ENCODE data around the gene SIGLECL1.

The SIGLECL1 gene

GRCh38 chr19:51250786-51251467, at the start of gene SIGLECL1:
Gene SIGLECL1 (plus strand): TSS chr19:51251080. CDS start chr19:51264073, 12,993 bp downstream.
- no peaks in the 10 kb centered on the region for H3F3A ChIP-seq (ENCODE audit: control insufficient read depth, insufficient read depth)
- H3K27me3 ChIP-seq (ENCODE audit: control insufficient read depth, low read length), result no peaks in the 10 kb centered on the region
- H3K4me2 ChIP-seq (ENCODE audit: low read length), result no peak within 1 kb of the TSS
- no peaks in the 10 kb centered on the region for H3K9me2 ChIP-seq (replicated peaks; ENCODE audit: control insufficient read depth, low read length)
- H3K4me3 ChIP-seq (ENCODE audit: low read length), result no peak within 1 kb of the TSS
- peaks cover 7% of the 10 kb centered on the region for H3K4me1 ChIP-seq (ENCODE audit: control insufficient read depth, low read length)
- peaks cover 7% of the 10 kb centered on the region; the same call in 1 of the 2 replicates for H3K9me3 ChIP-seq (ENCODE audit: control insufficient read depth, insufficient read depth, low read length)
- H3K27ac ChIP-seq (ENCODE audit: low read depth, low read length), result no peak within 1 kb of the TSS
- TF ChIP-seq CTCF (IDR thresholded peaks at IDR 0.05; ENCODE audit: low read depth, low read length, poor library complexity, severe bottlenecking), result no peak
- no peak for TF ChIP-seq EZH2phosphoT487 (IDR thresholded peaks at IDR 0.05; ENCODE audit: borderline replicate concordance, low read length)
- H4K20me1 ChIP-seq (ENCODE audit: control insufficient read depth, insufficient read depth, low read depth, low read length), result no peaks in the 10 kb centered on the region
- H3K79me2 ChIP-seq (ENCODE audit: control insufficient read depth, low read length), result no peaks in the 10 kb centered on the region
- H3K36me3 ChIP-seq (ENCODE audit: control insufficient read depth, low read length), result no peaks in the 10 kb centered on the region

GRCh38 chr19:51201712-51202111, 49.2 kb upstream of the SIGLECL1 start:
- Histone ChIP-seq H3F3A (ENCODE audit: control insufficient read depth, insufficient read depth) (no peaks in the 10 kb centered on the region), H3K79me2 (ENCODE audit: control insufficient read depth, low read length) (no peaks in the 10 kb centered on the region), H3K9me2 (replicated peaks; ENCODE audit: control insufficient read depth, low read length) (no peaks in the 10 kb centered on the region), H3K4me3 (ENCODE audit: low read length) (no peak overlapping the region), H4K20me1 (ENCODE audit: control insufficient read depth, insufficient read depth, low read depth, low read length) (no peaks in the 10 kb centered on the region), H3K4me1 (ENCODE audit: control insufficient read depth, low read length) (peaks cover 7% of the 10 kb centered on the region; the same call in 1 of the 2 replicates), H3K36me3 (ENCODE audit: control insufficient read depth, low read length) (no peaks in the 10 kb centered on the region), H3K27me3 (ENCODE audit: control insufficient read depth, low read length) (peaks cover 3% of the 10 kb centered on the region), H3K9me3 (ENCODE audit: control insufficient read depth, insufficient read depth, low read length) (no peaks in the 10 kb centered on the region), H3K4me2 (ENCODE audit: low read length) (no peak overlapping the region), H3K27ac (ENCODE audit: low read depth, low read length) (no peak overlapping the region)
- no peak for TF ChIP-seq EZH2phosphoT487 (IDR thresholded peaks at IDR 0.05; ENCODE audit: borderline replicate concordance, low read length)
- no peak for TF ChIP-seq CTCF (IDR thresholded peaks at IDR 0.05; ENCODE audit: low read depth, low read length, poor library complexity, severe bottlenecking)

GRCh38 chr19:51203916-51204315, 47.0 kb upstream of the SIGLECL1 start:
- Histone ChIP-seq H3F3A (ENCODE audit: control insufficient read depth, insufficient read depth) (no peaks in the 10 kb centered on the region), H4K20me1 (ENCODE audit: control insufficient read depth, insufficient read depth, low read depth, low read length) (no peaks in the 10 kb centered on the region), H3K36me3 (ENCODE audit: control insufficient read depth, low read length) (no peaks in the 10 kb centered on the region), H3K4me3 (ENCODE audit: low read length) (no peak overlapping the region), H3K4me1 (ENCODE audit: control insufficient read depth, low read length) (peaks cover 7% of the 10 kb centered on the region; the same call in 1 of the 2 replicates), H3K9me3 (ENCODE audit: control insufficient read depth, insufficient read depth, low read length) (no peaks in the 10 kb centered on the region), H3K27me3 (ENCODE audit: control insufficient read depth, low read length) (peaks cover 3% of the 10 kb centered on the region), H3K27ac (ENCODE audit: low read depth, low read length) (no peak overlapping the region), H3K79me2 (ENCODE audit: control insufficient read depth, low read length) (no peaks in the 10 kb centered on the region), H3K4me2 (ENCODE audit: low read length) (no peak overlapping the region), H3K9me2 (replicated peaks; ENCODE audit: control insufficient read depth, low read length) (no peaks in the 10 kb centered on the region)
- TF ChIP-seq CTCF (IDR thresholded peaks at IDR 0.05; ENCODE audit: low read depth, low read length, poor library complexity, severe bottlenecking), result no peak
- TF ChIP-seq EZH2phosphoT487 (IDR thresholded peaks at IDR 0.05; ENCODE audit: borderline replicate concordance, low read length), result no peak

Data from DOHH2 (cell line).